Mononuclear cell (primary cell): ENCODE data around the gene BARHL1. TPM values are rescaled to one million over a fixed set of nuclear protein-coding genes. Genes with fewer than 3 reads are reported as not detected.

Source experiments
- H3K27me3 ChIP-seq: 2 replicates; pipeline ENCODE4 v1.6.0; 2011; ENCODE audit warnings: low read length, control low read depth; ENCODE audit not compliant: insufficient read depth
- H3K4me1 ChIP-seq: 2 replicates; pipeline ENCODE4 v1.5.1; 2011; ENCODE audit warnings: mild to moderate bottlenecking, low read length, control low read depth; ENCODE audit not compliant: insufficient read depth
- H3K4me3 ChIP-seq: 2 replicates; pipeline ENCODE4 v1.5.1; 2011; ENCODE audit warnings: mild to moderate bottlenecking, low read length, moderate library complexity
- H3K9me3 ChIP-seq: 2 replicates; pipeline ENCODE4 v1.5.1; 2011; ENCODE audit warnings: low read depth, mild to moderate bottlenecking, control low read depth, low read length
- total RNA-seq: library from RNA; depleted of rRNA; stranded (reverse); fragments of >200 nt; gene quantifications from one replicate; pipeline ENCODE4 v1.2.3, GENCODE V29; 2012

Gene BARHL1
- total RNA-seq, 1 donor: not detected

DNA sequence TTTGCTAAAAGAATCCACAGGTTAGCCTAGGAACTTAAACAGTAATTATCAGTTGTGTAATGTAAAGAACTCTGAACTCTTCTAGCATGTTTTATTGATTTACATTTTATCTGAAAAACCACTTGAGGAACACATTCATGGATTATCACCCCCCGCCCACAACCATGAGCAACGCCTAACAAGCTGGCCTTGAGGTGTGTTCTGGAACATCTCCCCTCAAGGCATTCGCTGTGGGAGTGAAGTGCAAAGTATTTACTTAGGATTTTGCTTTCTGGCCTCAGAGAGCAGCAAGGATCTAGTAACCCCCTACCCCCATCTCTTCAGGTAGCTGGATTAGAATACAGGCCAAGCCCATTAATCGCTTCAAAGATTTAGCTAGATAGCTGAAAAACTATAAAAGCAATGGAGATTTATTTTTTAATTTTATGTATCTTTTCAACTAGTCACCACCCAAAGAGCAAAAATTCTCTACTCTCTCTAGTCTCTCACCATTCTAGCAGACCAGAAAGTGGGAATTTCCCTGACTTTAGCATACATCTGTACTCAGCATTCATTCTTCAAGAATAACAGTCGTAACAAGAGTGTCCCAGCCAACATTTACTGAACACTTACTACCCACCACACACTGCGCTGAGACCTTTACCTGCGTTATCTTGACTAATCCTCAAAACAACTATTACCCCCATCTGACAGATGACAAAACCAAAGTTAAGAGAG, 50.2 kb downstream of the BARHL1 start:
- H3K9me3 ChIP-seq: no peaks in the 10 kb centered on the region
- no peaks in the 10 kb centered on the region for H3K27me3 ChIP-seq
- no peak overlapping the region for H3K4me3 ChIP-seq
- H3K4me1 ChIP-seq: no peaks in the 10 kb centered on the region

DNA sequence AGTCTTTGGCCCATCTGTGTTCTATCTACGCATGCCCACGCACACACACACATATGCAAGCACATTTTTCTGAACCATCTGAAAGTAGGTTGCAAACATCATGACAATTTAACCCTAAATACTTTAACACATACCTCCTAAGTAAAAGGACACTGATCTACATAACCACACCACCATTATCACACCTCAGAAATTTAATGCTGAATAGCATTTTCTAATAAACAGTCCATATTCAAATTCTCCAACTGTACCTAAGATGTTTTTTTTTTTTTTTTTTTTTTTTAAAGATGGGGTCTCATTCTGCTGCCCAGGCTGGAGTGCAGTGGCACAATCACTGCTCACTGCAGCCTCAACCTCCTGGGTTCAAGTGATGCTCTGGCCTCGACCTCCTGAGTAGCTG, 51.9 kb downstream of the BARHL1 start:
- no peaks in the 10 kb centered on the region for H3K4me1 ChIP-seq

DNA sequence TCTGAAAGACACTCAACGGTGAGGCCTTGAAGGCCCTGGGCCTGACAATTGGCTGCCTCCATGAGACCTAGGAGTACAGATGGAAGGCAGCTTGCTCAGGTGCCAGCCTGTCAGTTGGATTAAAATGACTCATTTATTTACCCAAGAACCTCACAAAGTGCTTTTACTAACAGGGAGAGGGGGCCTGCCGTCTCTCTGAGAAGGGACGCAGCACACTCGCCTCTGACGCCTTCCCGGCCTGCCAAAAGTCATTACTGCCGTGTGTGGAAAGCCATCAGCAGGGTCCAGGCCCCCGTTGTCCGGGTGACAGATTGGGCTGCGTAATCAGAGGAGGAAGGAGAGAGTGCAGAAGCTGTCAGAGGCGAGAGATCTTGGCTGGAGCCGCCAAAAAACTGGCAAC, 54.9 kb downstream of the BARHL1 start:
- Histone ChIP-seq H3K27me3 (no peaks in the 10 kb centered on the region), H3K4me1 (no peaks in the 10 kb centered on the region), H3K4me3 (no peak overlapping the region), H3K9me3 (no peaks in the 10 kb centered on the region)

More for the DNA sequence above, 51.9 kb downstream of the BARHL1 start:
- Histone ChIP-seq H3K27me3 (no peaks in the 10 kb centered on the region), H3K9me3 (no peaks in the 10 kb centered on the region), H3K4me3 (no peak overlapping the region)

DNA sequence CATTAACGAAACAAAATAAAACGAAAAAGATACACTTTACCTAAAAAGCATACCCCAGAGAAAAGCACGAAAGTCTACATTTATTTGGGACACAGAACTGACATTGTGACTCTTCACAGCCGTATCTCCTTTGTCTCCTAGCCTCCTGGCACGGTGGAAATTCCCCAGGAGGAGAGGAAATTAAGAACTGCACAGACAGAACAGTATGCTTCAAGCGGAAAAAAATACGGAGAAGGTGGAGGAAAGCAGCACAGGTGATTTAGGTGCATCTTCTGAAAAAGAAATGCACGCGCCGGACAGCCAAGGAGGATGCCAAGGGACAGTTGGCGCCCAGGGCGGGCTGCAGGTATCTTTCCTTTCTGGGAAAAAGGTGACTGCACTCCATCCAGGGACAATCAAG, 55.4 kb downstream of the BARHL1 start:
- no peak overlapping the region for H3K4me3 ChIP-seq
- no peaks in the 10 kb centered on the region for H3K27me3 ChIP-seq
- no peaks in the 10 kb centered on the region for H3K9me3 ChIP-seq
- no peaks in the 10 kb centered on the region for H3K4me1 ChIP-seq

DNA sequence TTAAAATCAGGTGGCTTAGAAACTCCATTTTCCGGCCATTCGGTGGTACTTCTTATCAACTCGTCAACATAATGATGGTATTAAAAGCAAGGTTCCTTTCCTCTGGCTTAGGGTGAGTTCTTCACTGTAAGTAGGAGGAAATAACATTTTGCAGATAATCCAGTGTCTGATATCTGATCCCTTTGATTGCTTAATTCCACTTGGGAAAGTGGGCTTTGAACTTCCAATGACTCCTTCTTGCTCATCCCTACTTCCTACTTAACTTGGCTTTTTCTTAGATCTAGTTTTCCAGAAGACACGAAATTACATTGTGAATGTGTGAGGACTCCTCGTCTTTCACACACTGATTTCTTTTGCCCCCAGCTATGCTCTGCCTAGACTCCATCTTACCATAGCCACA, 55.8 kb downstream of the BARHL1 start:
- Histone ChIP-seq H3K27me3 (no peaks in the 10 kb centered on the region), H3K9me3 (no peaks in the 10 kb centered on the region), H3K4me1 (no peaks in the 10 kb centered on the region), H3K4me3 (no peak overlapping the region)

DNA sequence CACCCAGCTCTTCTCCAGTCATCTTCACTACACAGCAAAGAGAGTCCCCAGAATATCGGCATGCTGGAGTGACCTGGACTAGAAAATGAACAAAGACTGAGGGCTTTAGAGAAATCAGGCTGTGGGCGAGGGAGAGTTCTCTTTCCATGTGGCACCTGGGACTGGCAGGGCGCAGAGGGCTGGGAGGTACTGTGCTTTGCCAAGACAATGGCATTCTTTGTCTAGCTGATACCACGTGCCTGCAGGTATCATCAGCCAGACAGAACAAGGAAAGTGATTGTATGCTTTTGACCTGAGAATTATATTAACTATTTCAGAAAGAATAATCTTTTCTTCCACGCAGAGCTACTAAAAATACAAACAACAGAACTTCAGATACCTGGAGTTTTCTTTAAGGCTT, 56.9 kb downstream of the BARHL1 start:
- H3K4me3 ChIP-seq: no peak overlapping the region
- no peaks in the 10 kb centered on the region for H3K27me3 ChIP-seq
- no peaks in the 10 kb centered on the region for H3K4me1 ChIP-seq
- H3K9me3 ChIP-seq: no peaks in the 10 kb centered on the region

Other genes starting within 250 kb of the BARHL1 start
- 82.3 TPM for gene SETX, start 227.6 kb upstream of the BARHL1 start, total RNA-seq
- gene TTF1, start 175.8 kb upstream of the BARHL1 start, total RNA-seq: 13.7 TPM
- gene CFAP77, start 172.4 kb upstream of the BARHL1 start, total RNA-seq: not detected
- 10.3 TPM for gene DDX31, start 87.4 kb downstream of the BARHL1 start, total RNA-seq
- gene GTF3C4, start 87.9 kb downstream of the BARHL1 start, total RNA-seq: 17.6 TPM